Measurements from ENCODE around the gene TOMM7. TPM values are rescaled to one million over a fixed set of nuclear protein-coding genes. Genes with fewer than 3 reads are reported as not detected.

TOMM7 gene
- total and polyA plus RNA-seq, 9 of the 15 experiments (the other 6 are each of a cell fraction or from before 2014, with no cell fraction given): 283 to 1,717 (median 638) TPM

DNA sequence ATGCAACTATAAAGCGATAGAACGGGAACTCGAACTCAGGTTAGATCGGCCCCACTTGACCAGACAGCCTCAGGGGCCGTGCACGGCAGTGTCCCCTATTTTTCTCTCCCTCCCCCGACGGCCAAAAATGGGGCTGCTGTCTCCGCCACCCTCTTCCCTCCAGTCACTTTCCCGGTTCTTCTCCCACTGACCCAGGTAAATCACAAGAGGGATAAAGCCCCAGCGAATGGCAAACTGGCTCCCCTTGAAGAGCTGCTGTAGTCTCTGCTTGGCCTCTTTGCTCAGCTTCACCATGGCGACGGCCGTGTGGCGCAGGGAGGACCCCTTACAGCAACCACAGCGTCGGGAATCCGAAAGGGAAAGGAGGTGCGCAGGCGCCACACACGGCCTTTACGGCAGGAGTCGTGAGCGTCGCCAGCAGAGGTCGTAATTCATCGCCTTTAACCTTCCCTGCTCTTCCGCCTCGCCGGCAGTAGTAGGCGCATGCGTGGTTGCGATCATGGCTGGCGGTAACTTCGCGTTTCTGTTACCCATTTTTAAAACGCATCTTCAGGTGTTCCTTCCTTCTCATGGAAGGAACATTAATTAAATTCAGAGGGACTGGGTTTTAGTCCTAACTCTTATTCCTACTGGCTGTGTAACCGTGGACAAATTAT is at the start of gene TOMM7 (continued):
- TF ChIP-seq TRIM25 (IDR thresholded peaks at IDR 0.05; ENCODE audit: borderline replicate concordance) (no peak), ETS1 (conservative IDR thresholded peaks at IDR 0.05; ENCODE audit: control insufficient read depth, low read depth, low read length) (no peak), SREBF1 (IDR thresholded peaks at IDR 0.05; ENCODE audit: borderline replicate concordance, low read depth, low read length) (no peak), CHD2 (IDR thresholded peaks at IDR 0.05; ENCODE audit: low read depth, low read length) (no peak), TSHZ1 (CRISPR knock-in tag; IDR thresholded peaks at IDR 0.05) (no peak), EP400 (IDR thresholded peaks at IDR 0.05) (peak; percentile 80), ZFP36 (IDR thresholded peaks at IDR 0.05; ENCODE audit: low read depth, low read length, partially characterized antibody) (no peak), TAF1 (IDR thresholded peaks at IDR 0.05; ENCODE audit: control insufficient read depth, extremely low read depth, insufficient read depth, low read length, severe bottlenecking) (peak; percentile 98), SRSF9 (IDR thresholded peaks at IDR 0.05; ENCODE audit: borderline replicate concordance, low read depth, low read length) (no peak), U2AF2 (optimal IDR thresholded peaks at IDR 0.05; ENCODE audit: low read depth, low read length) (no peak), SOX6 (IDR thresholded peaks at IDR 0.05) (no peak), ETV1 (tag; conservative IDR thresholded peaks at IDR 0.05; ENCODE audit: low read depth) (0 out of 2 replicates have a peak, but pooled peaks have one; percentile 10), ZNF354B (CRISPR knock-in tag; IDR thresholded peaks at IDR 0.05) (no peak), ZNF507 (tag; conservative IDR thresholded peaks at IDR 0.05) (no peak), NCOA6 (IDR thresholded peaks at IDR 0.05) (peak; percentile 41; the same call in 1 of the 2 replicates), RHOXF2B (CRISPR knock-in tag; conservative IDR thresholded peaks at IDR 0.05) (no peak), ARHGAP35 (IDR thresholded peaks at IDR 0.05; ENCODE audit: partially characterized antibody) (no peak), CAMTA2 (CRISPR knock-in tag; conservative IDR thresholded peaks at IDR 0.05) (no peak), SMAD1 (IDR thresholded peaks at IDR 0.05; ENCODE audit: low read depth, low read length, partially characterized antibody) (peak; percentile 43), KAT2B (IDR thresholded peaks at IDR 0.05; ENCODE audit: low read depth, low read length) (no peak), XRCC4 (IDR thresholded peaks at IDR 0.05; ENCODE audit: extremely low read depth, insufficient read depth, insufficient read length) (no peak)
- TF ChIP-seq, protein P1, sequence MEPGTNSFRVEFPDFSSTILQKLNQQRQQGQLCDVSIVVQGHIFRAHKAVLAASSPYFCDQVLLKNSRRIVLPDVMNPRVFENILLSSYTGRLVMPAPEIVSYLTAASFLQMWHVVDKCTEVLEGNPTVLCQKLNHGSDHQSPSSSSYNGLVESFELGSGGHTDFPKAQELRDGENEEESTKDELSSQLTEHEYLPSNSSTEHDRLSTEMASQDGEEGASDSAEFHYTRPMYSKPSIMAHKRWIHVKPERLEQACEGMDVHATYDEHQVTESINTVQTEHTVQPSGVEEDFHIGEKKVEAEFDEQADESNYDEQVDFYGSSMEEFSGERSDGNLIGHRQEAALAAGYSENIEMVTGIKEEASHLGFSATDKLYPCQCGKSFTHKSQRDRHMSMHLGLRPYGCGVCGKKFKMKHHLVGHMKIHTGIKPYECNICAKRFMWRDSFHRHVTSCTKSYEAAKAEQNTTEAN (CRISPR knock-in tag; IDR thresholded peaks at IDR 0.05): no peak

Data from K562 (cell line).